IMR-90 (cell line): ENCODE measurements around the gene NFE2L1. TPM values are rescaled to one million over a fixed set of nuclear protein-coding genes. Genes with fewer than 3 reads are reported as not detected.

ENCODE experiments used
- ATAC-seq: fragments of 200-7000 bp; cut with Tn5 transposase; 2 replicates; pipeline ENCODE4 v1.9.1; 2020; ENCODE audit warnings: low read depth, mild to moderate bottlenecking, moderate library complexity
- BruUV-seq: library from RNA; stranded (reverse); fragments of 400-500 nt; replicated peaks from 2 replicates; lab custom pipeline; 2021; lab: Mats Ljungman, UMichigan
- CTCF ChIA-PET: fragments of 300-600 bp; formaldehyde crosslinking; extraction: SDS; loops from one replicate; lab custom pipeline; 2021; ENCODE audit warnings: antibody characterized with exemption; lab: Yijun Ruan, JAX
- POLR2A ChIA-PET: fragments of 300-600 bp; sonication (Branson Sonifier 250); formaldehyde crosslinking; loops from one replicate; lab custom pipeline; 2022; ENCODE audit warnings: antibody characterized with exemption; ENCODE audit not compliant: unreplicated experiment; lab: Charles Lee
- DNase-seq: peaks from one replicate; pipeline ENCODE4 v3.0.0; 2013
- H2AFZ ChIP-seq: replicated peaks from 2 replicates; pipeline ENCODE3; 2013; ENCODE audit warnings: low read length, mild to moderate bottlenecking; ENCODE audit not compliant: poor library complexity
- H2AK5ac ChIP-seq: 2 replicates; pipeline ENCODE4 v1.6.1; 2013; ENCODE audit warnings: low read depth, low read length, inconsistent platforms
- H2AK9ac ChIP-seq: replicated peaks from 2 replicates; pipeline ENCODE3; 2013; ENCODE audit warnings: mild to moderate bottlenecking, low read depth, low read length, moderate library complexity; ENCODE audit not compliant: poor library complexity
- H2BK120ac ChIP-seq: 2 replicates; pipeline ENCODE4 v1.6.1; 2013; ENCODE audit warnings: low read depth, low read length, inconsistent platforms
- H2BK15ac ChIP-seq: 3 replicates; pipeline ENCODE4 v1.6.1; 2013; ENCODE audit warnings: low read depth, low read length, inconsistent platforms
- H2BK20ac ChIP-seq: 2 replicates; pipeline ENCODE4 v1.6.1; 2013; ENCODE audit warnings: low read depth, mild to moderate bottlenecking, inconsistent platforms, low read length, moderate library complexity
- H2BK5ac ChIP-seq: 2 replicates; pipeline ENCODE4 v1.6.1; 2013; ENCODE audit warnings: mild to moderate bottlenecking, low read depth, low read length, inconsistent platforms; ENCODE audit not compliant: poor library complexity, severe bottlenecking
- H3K14ac ChIP-seq: replicated peaks from 2 replicates; pipeline ENCODE4 v1.6.1; 2013; ENCODE audit warnings: low read depth, low read length, inconsistent platforms
- H3K18ac ChIP-seq: 2 replicates; pipeline ENCODE4 v1.6.1; 2013; ENCODE audit warnings: low read depth, low read length, control low read depth
- H3K23ac ChIP-seq: 2 replicates; pipeline ENCODE4 v1.6.1; 2013; ENCODE audit warnings: low read depth, low read length, inconsistent platforms
- H3K27ac ChIP-seq: 2 replicates; pipeline ENCODE4 v1.5.1; 2013; ENCODE audit warnings: mild to moderate bottlenecking, control low read depth, low read length; ENCODE audit not compliant: insufficient read depth
- H3K27me3 ChIP-seq: 2 replicates; pipeline ENCODE4 v1.6.1; 2013; ENCODE audit warnings: low read length; ENCODE audit not compliant: control insufficient read depth, insufficient read depth
- H3K36me3 ChIP-seq: 2 replicates; pipeline ENCODE4 v1.6.1; 2013; ENCODE audit warnings: low read length, mixed read lengths; ENCODE audit not compliant: control insufficient read depth, insufficient read depth
- H3K4ac ChIP-seq: 2 replicates; pipeline ENCODE4 v1.6.1; 2013; ENCODE audit warnings: low read depth, low read length, inconsistent platforms
- H3K4me1 ChIP-seq: 2 replicates; pipeline ENCODE4 v1.6.1; 2013; ENCODE audit warnings: low read length, mixed read lengths; ENCODE audit not compliant: control insufficient read depth, insufficient read depth
- H3K4me2 ChIP-seq: 2 replicates; pipeline ENCODE4 v1.6.1; 2013; ENCODE audit warnings: low read depth, mild to moderate bottlenecking, control low read depth, low read length, moderate library complexity
- H3K4me3 ChIP-seq: 2 replicates; pipeline ENCODE4 v1.5.1; 2013; ENCODE audit warnings: low read depth, mild to moderate bottlenecking, control low read depth, low read length, moderate library complexity; ENCODE audit not compliant: insufficient read depth
- H3K56ac ChIP-seq: 2 replicates; pipeline ENCODE4 v1.6.1; 2013; ENCODE audit warnings: low read length, inconsistent platforms; ENCODE audit not compliant: insufficient read depth; ENCODE audit errors: extremely low read depth
- H3K79me1 ChIP-seq, 2 experiments: 2 replicates each; pipeline ENCODE4 v1.6.1; 2013; ENCODE audit warnings: low read length in 2 of 2, inconsistent platforms in 1 of 2, low read depth in 1 of 2
- H3K9ac ChIP-seq: 2 replicates; pipeline ENCODE4 v1.6.1; 2013; ENCODE audit warnings: low read depth, low read length, control low read depth
- H3K9me1 ChIP-seq: 2 replicates; pipeline ENCODE4 v1.6.1; 2013; ENCODE audit warnings: low read length, inconsistent platforms; ENCODE audit not compliant: insufficient read depth
- H3K9me3 ChIP-seq: 2 replicates; pipeline ENCODE4 v1.6.1; 2013; ENCODE audit warnings: low read length; ENCODE audit not compliant: control insufficient read depth, insufficient read depth
- H4K20me1 ChIP-seq: 2 replicates; pipeline ENCODE4 v1.6.1; 2013; ENCODE audit warnings: low read length, inconsistent platforms; ENCODE audit not compliant: insufficient read depth
- H4K5ac ChIP-seq: 2 replicates; pipeline ENCODE4 v1.6.1; 2013; ENCODE audit warnings: mild to moderate bottlenecking, low read depth, low read length, control low read depth
- H4K8ac ChIP-seq, 2 experiments: 2 replicates each; pipeline ENCODE4 v1.6.1; 2013; ENCODE audit warnings: low read depth in 2 of 2, low read length in 2 of 2, control low read depth in 1 of 2, inconsistent platforms in 1 of 2
- H4K91ac ChIP-seq: 2 replicates; pipeline ENCODE4 v1.6.1; 2013; ENCODE audit warnings: low read depth, low read length, inconsistent platforms; ENCODE audit not compliant: insufficient read depth
- BHLHE40 ChIP-seq: fragments of 150-350 bp; IDR thresholded peaks from 2 replicates; pipeline ENCODE4 v1.6.1; 2016; ENCODE audit warnings: mild to moderate bottlenecking, low read depth, low read length
- CEBPB ChIP-seq: IDR thresholded peaks from 2 replicates; pipeline ENCODE4 v1.6.1; 2012; ENCODE audit warnings: low read depth, low read length, improper control_type of control experiment
- CHD1 ChIP-seq: IDR thresholded peaks from 2 replicates; pipeline ENCODE4 v1.6.1; 2012; ENCODE audit warnings: low read depth, low read length, improper control_type of control experiment
- ELK1 ChIP-seq: fragments of 150-350 bp; IDR thresholded peaks from 2 replicates; pipeline ENCODE4 v1.6.1; 2016; ENCODE audit warnings: low read depth, mild to moderate bottlenecking, low read length, moderate library complexity, borderline replicate concordance
- FOS ChIP-seq: fragments of 150-350 bp; IDR thresholded peaks from 2 replicates; pipeline ENCODE4 v1.6.1; 2016; ENCODE audit warnings: low read depth, low read length
- MAZ ChIP-seq: IDR thresholded peaks from 2 replicates; pipeline ENCODE4 v1.6.1; 2012; ENCODE audit warnings: low read depth, mild to moderate bottlenecking, low read length, improper control_type of control experiment, moderate library complexity, borderline replicate concordance
- MXI1 ChIP-seq: IDR thresholded peaks from 2 replicates; pipeline ENCODE4 v1.6.1; 2012; ENCODE audit warnings: low read depth, mild to moderate bottlenecking, low read length, moderate library complexity, borderline replicate concordance
- NFE2L2 ChIP-seq: fragments of 150-350 bp; IDR thresholded peaks from 2 replicates; pipeline ENCODE4 v1.6.1; 2016; ENCODE audit warnings: low read depth, mild to moderate bottlenecking, low read length
- POLR2A ChIP-seq: IDR thresholded peaks from 2 replicates; pipeline ENCODE4 v1.6.1; 2012; ENCODE audit warnings: mild to moderate bottlenecking, low read depth, low read length
- RAD21 ChIP-seq: IDR thresholded peaks from 2 replicates; pipeline ENCODE4 v1.6.1; 2012; ENCODE audit warnings: low read length, improper control_type of control experiment
- RCOR1 ChIP-seq: IDR thresholded peaks from 2 replicates; pipeline ENCODE4 v1.6.1; 2012; ENCODE audit warnings: mild to moderate bottlenecking, low read length, improper control_type of control experiment; ENCODE audit not compliant: insufficient replicate concordance
- RFX5 ChIP-seq: IDR thresholded peaks from 2 replicates; pipeline ENCODE4 v1.8.0; 2012; ENCODE audit warnings: low read depth, mild to moderate bottlenecking, low read length, moderate library complexity
- SMC3 ChIP-seq: fragments of 150-350 bp; IDR thresholded peaks from 2 replicates; pipeline ENCODE4 v1.6.1; 2016; ENCODE audit warnings: low read depth, mild to moderate bottlenecking, antibody characterized with exemption, low read length, moderate library complexity
- WGBS, 2 experiments: methylation state at CpG; one replicate each; pipeline versions ENCODE4 v1.1.5 to v1.1.7; 2013; ENCODE audit warnings: missing lambda C conversion rate in 2 of 2; ENCODE audit not compliant: insufficient read length in 1 of 2; ENCODE audit errors: extremely low coverage in 2 of 2; 5-methylcytosine and 5-hydroxymethylcytosine counted together
- dilution Hi-C: fragments of 300-500 bp; cut with HindIII; formaldehyde crosslinking; loops from one replicate; pipeline ENCODE4 v1.14.3; 2018; ENCODE audit warnings: low sequenced_read_pairs; ENCODE audit not compliant: unreplicated experiment
- in situ Hi-C: fragments of 300-500 bp; cut with MboI; formaldehyde crosslinking; loops from 3 replicates; pipeline ENCODE4 v1.14.3; 2019; ENCODE audit warnings: low sequenced_read_pairs, inconsistent platforms, mixed read lengths
- intact Hi-C: fragments of 100-400 bp; cut with micrococcal nuclease; formaldehyde crosslinking; loops from 2 replicates; pipeline ENCODE4 v1.10.0; 2022
- polyA plus RNA-seq, 3 experiments: library from polyadenylated mRNA; depleted of rRNA; stranded (reverse); fragments of >200 nt; gene quantifications; 2 replicates each; pipeline ENCODE4 v1.2.3, GENCODE V29; 2012; ENCODE audit warnings: low replicate concordance in 1 of 3
- total RNA-seq: library from RNA; depleted of rRNA; stranded (reverse); fragments of >200 nt; gene quantifications from 2 replicates; pipeline ENCODE4 v1.2.3, GENCODE V29; 2012
- TF ChIP-seq, protein P1 (sequence below): conservative IDR thresholded peaks from 2 replicates; pipeline ENCODE4 v1.5.1; 2012; ENCODE audit warnings: mild to moderate bottlenecking, low read depth, low read length, improper control_type of control experiment

Gene NFE2L1
- total and polyA plus RNA-seq, 2 of the 4 experiments (the other 2 are of a cell fraction): 42.8 to 122 TPM

DNA sequence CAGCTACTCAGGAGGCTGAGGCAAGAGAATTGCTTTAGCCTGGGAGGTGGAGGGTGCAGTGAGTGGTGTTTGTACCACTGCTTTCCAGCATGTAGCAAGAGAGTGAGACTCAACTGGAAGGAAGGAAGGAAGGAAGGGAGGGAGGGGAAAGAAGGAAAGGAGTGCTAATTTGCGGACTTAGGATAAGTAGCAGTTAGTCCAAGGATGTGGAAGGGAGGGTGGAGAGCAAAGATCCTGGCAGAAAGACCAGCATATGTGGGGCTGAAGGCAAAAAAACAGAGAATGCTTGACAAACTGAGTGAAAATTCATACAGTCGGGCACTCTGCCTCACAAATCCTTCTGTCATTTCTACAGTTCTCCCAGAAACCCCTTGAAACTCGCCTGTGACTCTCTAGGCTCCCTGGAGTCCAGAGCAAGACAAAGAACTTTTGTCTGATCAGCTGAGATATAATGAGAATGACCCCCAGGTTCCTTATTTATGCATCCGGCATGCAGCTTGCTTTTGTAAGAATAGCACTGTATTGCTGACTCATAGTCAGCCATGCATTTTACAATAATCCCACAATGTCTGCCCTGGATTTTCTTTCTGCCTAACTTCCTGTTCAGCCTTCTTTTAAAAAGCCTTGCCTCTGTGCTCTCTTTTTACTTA is 45.8 kb upstream of the NFE2L1 start (continued):
- no peak for TF ChIP-seq SMC3

GRCh38 chr17:48002916-48003416 is 45.2 kb upstream of the NFE2L1 start:
- peaks cover 14% of the 10 kb centered on the region for H3K9me1 ChIP-seq
- H4K5ac ChIP-seq: peak overlapping the region; percentile 100
- peak overlapping the region; percentile 100 for H3K18ac ChIP-seq
- H3K9me3 ChIP-seq: no peaks in the 10 kb centered on the region
- 20% methylated on average over 2 of the region's 7 CpGs; no CpG with 5 or more reads in 1 of the 2 experiments for WGBS, 2 experiments
- no peaks in the 10 kb centered on the region for H4K20me1 ChIP-seq
- peak overlapping the region; percentile 86 for H2AFZ ChIP-seq
- H2BK15ac ChIP-seq: peak overlapping the region; percentile 83
- H3K4me2 ChIP-seq: peak overlapping the region; percentile 26; the same call in 1 of the 2 replicates
- peak overlapping the region; percentile 46; the same call in 1 of the 2 replicates for H3K9ac ChIP-seq
- peak overlapping the region; percentile 43 for H2AK9ac ChIP-seq
- peak overlapping the region; percentile 97 to 99 for H4K8ac ChIP-seq
- ChIA-PET CTCF (interaction anchor here (0.8 to 1.1 kb wide), 2 partner anchors 13 to 32 kb away, joined by 3 read pairs; partner anchors contain the start of gene CDK5RAP3), POLR2A (interaction anchor here (1.3 kb wide), 1 partner anchor 13 kb away, joined by 3 read pairs; no protein-coding TSS in a partner anchor)
- H2BK20ac ChIP-seq: peak overlapping the region; percentile 99
- peak overlapping the region; percentile 98 for H2BK5ac ChIP-seq
- peak overlapping the region; percentile 97 for H3K4ac ChIP-seq
- DNase-seq (no peak), ATAC-seq (peak; percentile 33)
- peak overlapping the region; percentile 88 for H3K27ac ChIP-seq
- H3K79me1 ChIP-seq: no peaks in the 10 kb centered on the region
- BruUV-seq: no TSS peak
- in situ Hi-C loops (no loop called here), dilution Hi-C loops (no loop called here), intact Hi-C loops (no loop called here)
- peak overlapping the region; percentile 96 for H4K91ac ChIP-seq
- H3K4me3 ChIP-seq: no peak overlapping the region
- H3K56ac ChIP-seq: peak overlapping the region; percentile 84
- peak overlapping the region; percentile 52; the same call in 1 of the 2 replicates for H3K23ac ChIP-seq
- H3K4me1 ChIP-seq: peaks cover 14% of the 10 kb centered on the region
- peak overlapping the region; percentile 91 for H3K14ac ChIP-seq
- H3K36me3 ChIP-seq: no peaks in the 10 kb centered on the region
- peak overlapping the region; percentile 90 for H2AK5ac ChIP-seq
- H3K27me3 ChIP-seq: no peaks in the 10 kb centered on the region
- H2BK120ac ChIP-seq: peak overlapping the region; percentile 92
- TF ChIP-seq MAZ (no peak), BHLHE40 (no peak), CHD1 (no peak), MXI1 (no peak), RCOR1 (no peak), RAD21 (no peak), CEBPB (no peak), SMC3 (no peak), POLR2A (no peak), ELK1 (no peak), FOS (no peak), RFX5 (no peak), NFE2L2 (no peak)
- TF ChIP-seq, protein P1, sequence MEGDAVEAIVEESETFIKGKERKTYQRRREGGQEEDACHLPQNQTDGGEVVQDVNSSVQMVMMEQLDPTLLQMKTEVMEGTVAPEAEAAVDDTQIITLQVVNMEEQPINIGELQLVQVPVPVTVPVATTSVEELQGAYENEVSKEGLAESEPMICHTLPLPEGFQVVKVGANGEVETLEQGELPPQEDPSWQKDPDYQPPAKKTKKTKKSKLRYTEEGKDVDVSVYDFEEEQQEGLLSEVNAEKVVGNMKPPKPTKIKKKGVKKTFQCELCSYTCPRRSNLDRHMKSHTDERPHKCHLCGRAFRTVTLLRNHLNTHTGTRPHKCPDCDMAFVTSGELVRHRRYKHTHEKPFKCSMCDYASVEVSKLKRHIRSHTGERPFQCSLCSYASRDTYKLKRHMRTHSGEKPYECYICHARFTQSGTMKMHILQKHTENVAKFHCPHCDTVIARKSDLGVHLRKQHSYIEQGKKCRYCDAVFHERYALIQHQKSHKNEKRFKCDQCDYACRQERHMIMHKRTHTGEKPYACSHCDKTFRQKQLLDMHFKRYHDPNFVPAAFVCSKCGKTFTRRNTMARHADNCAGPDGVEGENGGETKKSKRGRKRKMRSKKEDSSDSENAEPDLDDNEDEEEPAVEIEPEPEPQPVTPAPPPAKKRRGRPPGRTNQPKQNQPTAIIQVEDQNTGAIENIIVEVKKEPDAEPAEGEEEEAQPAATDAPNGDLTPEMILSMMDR: no peak
